ENCODE measurements around the gene SLC4A3.

Gene SLC4A3

DNA sequence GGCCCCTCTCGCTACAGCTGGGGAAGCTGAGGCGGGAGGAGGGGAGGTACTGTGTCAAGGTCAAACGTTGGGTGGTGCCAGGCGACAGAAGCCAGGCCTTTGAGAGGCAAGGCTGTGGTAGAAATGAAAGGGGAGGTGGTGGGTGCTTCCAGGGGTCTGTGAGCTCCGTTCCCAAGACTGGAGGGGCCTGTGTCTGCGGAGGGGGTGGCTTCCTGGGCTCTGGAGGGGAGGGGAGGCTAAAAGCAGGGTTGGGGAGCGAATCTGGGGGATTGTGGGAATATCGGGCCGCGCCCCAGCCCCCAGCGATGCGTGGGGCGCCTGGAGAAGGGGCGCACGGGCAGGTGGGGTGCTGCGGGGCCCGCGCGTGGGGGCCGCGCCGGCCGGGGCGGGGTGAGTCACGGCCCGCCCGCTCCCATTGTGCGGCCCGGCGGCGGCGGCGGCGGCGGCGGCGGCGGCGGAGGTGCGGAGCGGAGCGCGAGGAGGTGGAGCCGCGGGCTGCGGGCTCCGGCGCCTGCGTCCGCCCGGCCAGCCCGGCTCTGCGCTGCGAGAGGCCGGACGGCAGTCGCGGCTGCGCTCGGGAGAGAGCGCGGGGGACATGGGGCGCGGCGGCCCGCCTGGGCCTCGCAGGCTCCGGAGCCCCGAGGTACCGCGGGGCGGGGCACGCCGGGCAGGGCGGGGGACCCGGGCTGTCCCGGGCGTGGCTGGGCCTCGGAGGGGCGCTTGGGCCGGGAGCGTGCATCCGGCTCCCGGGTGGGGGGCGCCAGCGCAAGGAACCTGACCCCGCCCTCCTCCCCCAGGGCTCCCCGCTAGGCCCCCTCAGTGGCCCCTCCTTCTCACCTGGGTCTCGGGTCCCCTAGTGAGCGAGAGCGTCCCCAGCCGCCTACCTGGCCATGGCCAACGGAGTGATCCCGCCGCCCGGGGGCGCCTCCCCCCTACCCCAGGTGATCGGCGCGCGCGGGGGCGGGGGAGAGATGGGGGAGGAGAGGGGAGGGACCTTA lies at the start of gene SLC4A3 (continued):
- TF ChIP-seq ZNF266 (tag by site-specific recombination; IDR thresholded peaks at IDR 0.05; ENCODE audit: low read depth) (no peak), TCF7L2 (IDR thresholded peaks at IDR 0.05; ENCODE audit: borderline replicate concordance, low read depth, low read length) (no peak), SP2 (tag by site-specific recombination; IDR thresholded peaks at IDR 0.05) (peak; percentile 33; the same call in 1 of the 2 replicates), SP7 (tag by site-specific recombination; IDR thresholded peaks at IDR 0.05) (no peak), ZNF174 (tag by site-specific recombination; IDR thresholded peaks at IDR 0.05) (no peak), HOXA7 (CRISPR knock-in tag; IDR thresholded peaks at IDR 0.05; ENCODE audit: borderline replicate concordance) (no peak), ZNF24 (tag by site-specific recombination; IDR thresholded peaks at IDR 0.05) (no peak), OVOL3 (tag by site-specific recombination; IDR thresholded peaks at IDR 0.05) (no peak), YY2 (tag by site-specific recombination; IDR thresholded peaks at IDR 0.05) (no peak), SCRT1 (tag by site-specific recombination; IDR thresholded peaks at IDR 0.05; ENCODE audit: borderline replicate concordance) (no peak), KLF10 (tag by site-specific recombination; IDR thresholded peaks at IDR 0.05) (no peak), ZNF169 (tag by site-specific recombination; IDR thresholded peaks at IDR 0.05) (no peak), HOXD13 (CRISPR knock-in tag; IDR thresholded peaks at IDR 0.05; ENCODE audit: borderline replicate concordance) (no peak), ZEB2 (tag by site-specific recombination; IDR thresholded peaks at IDR 0.05) (no peak), ZNF548 (tag by site-specific recombination; IDR thresholded peaks at IDR 0.05) (no peak), ZNF768 (tag by site-specific recombination; IDR thresholded peaks at IDR 0.05) (no peak), IKZF3 (tag by site-specific recombination; IDR thresholded peaks at IDR 0.05) (no peak), ZNF335 (tag by site-specific recombination; conservative IDR thresholded peaks at IDR 0.05) (no peak)
- TF ChIP-seq, protein P1, sequence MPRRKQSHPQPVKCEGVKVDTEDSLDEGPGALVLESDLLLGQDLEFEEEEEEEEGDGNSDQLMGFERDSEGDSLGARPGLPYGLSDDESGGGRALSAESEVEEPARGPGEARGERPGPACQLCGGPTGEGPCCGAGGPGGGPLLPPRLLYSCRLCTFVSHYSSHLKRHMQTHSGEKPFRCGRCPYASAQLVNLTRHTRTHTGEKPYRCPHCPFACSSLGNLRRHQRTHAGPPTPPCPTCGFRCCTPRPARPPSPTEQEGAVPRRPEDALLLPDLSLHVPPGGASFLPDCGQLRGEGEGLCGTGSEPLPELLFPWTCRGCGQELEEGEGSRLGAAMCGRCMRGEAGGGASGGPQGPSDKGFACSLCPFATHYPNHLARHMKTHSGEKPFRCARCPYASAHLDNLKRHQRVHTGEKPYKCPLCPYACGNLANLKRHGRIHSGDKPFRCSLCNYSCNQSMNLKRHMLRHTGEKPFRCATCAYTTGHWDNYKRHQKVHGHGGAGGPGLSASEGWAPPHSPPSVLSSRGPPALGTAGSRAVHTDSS (tag by site-specific recombination; IDR thresholded peaks at IDR 0.05), result no peak
- TF ChIP-seq, protein P2, sequence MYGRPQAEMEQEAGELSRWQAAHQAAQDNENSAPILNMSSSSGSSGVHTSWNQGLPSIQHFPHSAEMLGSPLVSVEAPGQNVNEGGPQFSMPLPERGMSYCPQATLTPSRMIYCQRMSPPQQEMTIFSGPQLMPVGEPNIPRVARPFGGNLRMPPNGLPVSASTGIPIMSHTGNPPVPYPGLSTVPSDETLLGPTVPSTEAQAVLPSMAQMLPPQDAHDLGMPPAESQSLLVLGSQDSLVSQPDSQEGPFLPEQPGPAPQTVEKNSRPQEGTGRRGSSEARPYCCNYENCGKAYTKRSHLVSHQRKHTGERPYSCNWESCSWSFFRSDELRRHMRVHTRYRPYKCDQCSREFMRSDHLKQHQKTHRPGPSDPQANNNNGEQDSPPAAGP (tag by site-specific recombination; IDR thresholded peaks at IDR 0.05), result no peak
- TF ChIP-seq, protein P3, sequence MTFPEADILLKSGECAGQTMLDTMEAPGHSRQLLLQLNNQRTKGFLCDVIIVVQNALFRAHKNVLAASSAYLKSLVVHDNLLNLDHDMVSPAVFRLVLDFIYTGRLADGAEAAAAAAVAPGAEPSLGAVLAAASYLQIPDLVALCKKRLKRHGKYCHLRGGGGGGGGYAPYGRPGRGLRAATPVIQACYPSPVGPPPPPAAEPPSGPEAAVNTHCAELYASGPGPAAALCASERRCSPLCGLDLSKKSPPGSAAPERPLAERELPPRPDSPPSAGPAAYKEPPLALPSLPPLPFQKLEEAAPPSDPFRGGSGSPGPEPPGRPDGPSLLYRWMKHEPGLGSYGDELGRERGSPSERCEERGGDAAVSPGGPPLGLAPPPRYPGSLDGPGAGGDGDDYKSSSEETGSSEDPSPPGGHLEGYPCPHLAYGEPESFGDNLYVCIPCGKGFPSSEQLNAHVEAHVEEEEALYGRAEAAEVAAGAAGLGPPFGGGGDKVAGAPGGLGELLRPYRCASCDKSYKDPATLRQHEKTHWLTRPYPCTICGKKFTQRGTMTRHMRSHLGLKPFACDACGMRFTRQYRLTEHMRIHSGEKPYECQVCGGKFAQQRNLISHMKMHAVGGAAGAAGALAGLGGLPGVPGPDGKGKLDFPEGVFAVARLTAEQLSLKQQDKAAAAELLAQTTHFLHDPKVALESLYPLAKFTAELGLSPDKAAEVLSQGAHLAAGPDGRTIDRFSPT (tag by site-specific recombination; IDR thresholded peaks at IDR 0.05), result no peak
- TF ChIP-seq, protein P4, sequence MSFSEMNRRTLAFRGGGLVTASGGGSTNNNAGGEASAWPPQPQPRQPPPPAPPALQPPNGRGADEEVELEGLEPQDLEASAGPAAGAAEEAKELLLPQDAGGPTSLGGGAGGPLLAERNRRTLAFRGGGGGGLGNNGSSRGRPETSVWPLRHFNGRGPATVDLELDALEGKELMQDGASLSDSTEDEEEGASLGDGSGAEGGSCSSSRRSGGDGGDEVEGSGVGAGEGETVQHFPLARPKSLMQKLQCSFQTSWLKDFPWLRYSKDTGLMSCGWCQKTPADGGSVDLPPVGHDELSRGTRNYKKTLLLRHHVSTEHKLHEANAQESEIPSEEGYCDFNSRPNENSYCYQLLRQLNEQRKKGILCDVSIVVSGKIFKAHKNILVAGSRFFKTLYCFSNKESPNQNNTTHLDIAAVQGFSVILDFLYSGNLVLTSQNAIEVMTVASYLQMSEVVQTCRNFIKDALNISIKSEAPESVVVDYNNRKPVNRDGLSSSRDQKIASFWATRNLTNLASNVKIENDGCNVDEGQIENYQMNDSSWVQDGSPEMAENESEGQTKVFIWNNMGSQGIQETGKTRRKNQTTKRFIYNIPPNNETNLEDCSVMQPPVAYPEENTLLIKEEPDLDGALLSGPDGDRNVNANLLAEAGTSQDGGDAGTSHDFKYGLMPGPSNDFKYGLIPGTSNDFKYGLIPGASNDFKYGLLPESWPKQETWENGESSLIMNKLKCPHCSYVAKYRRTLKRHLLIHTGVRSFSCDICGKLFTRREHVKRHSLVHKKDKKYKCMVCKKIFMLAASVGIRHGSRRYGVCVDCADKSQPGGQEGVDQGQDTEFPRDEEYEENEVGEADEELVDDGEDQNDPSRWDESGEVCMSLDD (tag by site-specific recombination; IDR thresholded peaks at IDR 0.05), result no peak
- TF ChIP-seq, protein P5, sequence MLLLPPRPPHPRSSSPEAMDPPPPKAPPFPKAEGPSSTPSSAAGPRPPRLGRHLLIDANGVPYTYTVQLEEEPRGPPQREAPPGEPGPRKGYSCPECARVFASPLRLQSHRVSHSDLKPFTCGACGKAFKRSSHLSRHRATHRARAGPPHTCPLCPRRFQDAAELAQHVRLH (tag by site-specific recombination; IDR thresholded peaks at IDR 0.05), result no peak
- TF ChIP-seq, protein P6, sequence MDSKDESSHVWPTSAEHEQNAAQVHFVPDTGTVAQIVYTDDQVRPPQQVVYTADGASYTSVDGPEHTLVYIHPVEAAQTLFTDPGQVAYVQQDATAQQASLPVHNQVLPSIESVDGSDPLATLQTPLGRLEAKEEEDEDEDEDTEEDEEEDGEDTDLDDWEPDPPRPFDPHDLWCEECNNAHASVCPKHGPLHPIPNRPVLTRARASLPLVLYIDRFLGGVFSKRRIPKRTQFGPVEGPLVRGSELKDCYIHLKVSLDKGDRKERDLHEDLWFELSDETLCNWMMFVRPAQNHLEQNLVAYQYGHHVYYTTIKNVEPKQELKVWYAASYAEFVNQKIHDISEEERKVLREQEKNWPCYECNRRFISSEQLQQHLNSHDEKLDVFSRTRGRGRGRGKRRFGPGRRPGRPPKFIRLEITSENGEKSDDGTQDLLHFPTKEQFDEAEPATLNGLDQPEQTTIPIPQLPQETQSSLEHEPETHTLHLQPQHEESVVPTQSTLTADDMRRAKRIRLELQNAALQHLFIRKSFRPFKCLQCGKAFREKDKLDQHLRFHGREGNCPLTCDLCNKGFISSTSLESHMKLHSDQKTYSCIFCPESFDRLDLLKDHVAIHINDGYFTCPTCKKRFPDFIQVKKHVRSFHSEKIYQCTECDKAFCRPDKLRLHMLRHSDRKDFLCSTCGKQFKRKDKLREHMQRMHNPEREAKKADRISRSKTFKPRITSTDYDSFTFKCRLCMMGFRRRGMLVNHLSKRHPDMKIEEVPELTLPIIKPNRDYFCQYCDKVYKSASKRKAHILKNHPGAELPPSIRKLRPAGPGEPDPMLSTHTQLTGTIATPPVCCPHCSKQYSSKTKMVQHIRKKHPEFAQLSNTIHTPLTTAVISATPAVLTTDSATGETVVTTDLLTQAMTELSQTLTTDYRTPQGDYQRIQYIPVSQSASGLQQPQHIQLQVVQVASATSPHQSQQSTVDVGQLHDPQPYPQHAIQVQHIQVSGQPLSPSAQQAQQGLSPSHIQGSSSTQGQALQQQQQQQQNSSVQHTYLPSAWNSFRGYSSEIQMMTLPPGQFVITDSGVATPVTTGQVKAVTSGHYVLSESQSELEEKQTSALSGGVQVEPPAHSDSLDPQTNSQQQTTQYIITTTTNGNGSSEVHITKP (tag by site-specific recombination; IDR thresholded peaks at IDR 0.05), result peak; percentile 99
- TF ChIP-seq, protein P7, sequence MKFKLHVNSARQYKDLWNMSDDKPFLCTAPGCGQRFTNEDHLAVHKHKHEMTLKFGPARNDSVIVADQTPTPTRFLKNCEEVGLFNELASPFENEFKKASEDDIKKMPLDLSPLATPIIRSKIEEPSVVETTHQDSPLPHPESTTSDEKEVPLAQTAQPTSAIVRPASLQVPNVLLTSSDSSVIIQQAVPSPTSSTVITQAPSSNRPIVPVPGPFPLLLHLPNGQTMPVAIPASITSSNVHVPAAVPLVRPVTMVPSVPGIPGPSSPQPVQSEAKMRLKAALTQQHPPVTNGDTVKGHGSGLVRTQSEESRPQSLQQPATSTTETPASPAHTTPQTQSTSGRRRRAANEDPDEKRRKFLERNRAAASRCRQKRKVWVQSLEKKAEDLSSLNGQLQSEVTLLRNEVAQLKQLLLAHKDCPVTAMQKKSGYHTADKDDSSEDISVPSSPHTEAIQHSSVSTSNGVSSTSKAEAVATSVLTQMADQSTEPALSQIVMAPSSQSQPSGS (tag by site-specific recombination; IDR thresholded peaks at IDR 0.05; ENCODE audit: low read depth), result no peak

Measured in HEK293 (cell line).